Esophagus squamous epithelium (tissue), 4 donors: ENCODE measurements around the gene HHLA2.

Experiments used
- CTCF ChIP-seq, 6 experiments: fragments of 450-650 bp in 4 of 6; fragments of 200-600 bp in 2 of 6; sonication (generic) in 2 of 6; IDR thresholded peaks; one replicate each; pipeline ENCODE4 v1.5.1; 2016 to 2019; ENCODE audit warnings: antibody characterized with exemption in 6 of 6, mild to moderate bottlenecking in 4 of 6, moderate library complexity in 4 of 6
- POLR2A ChIP-seq, 4 donors: fragments of 450-650 bp; IDR thresholded peaks; one replicate each; pipeline ENCODE4 v1.6.1; 2017; ENCODE audit warnings: antibody characterized with exemption in 4 of 4, mild to moderate bottlenecking in 4 of 4, moderate library complexity in 3 of 4

GRCh38 chr3:108319428-108320082, 23.2 kb downstream of the HHLA2 start:
- TF ChIP-seq CTCF (IDR thresholded peaks at IDR 0.05) (no peak), POLR2A (IDR thresholded peaks at IDR 0.05) (no peak)
